ENCODE data around the gene TPCN2.

Gene TPCN2

GRCh38 chr11:69063652-69064260 is 15.0 kb downstream of the TPCN2 start:
- no peak for TF ChIP-seq GATA3 (IDR thresholded peaks at IDR 0.05; ENCODE audit: low read depth, low read length)
- TF ChIP-seq GATA2 (IDR thresholded peaks at IDR 0.05; ENCODE audit: low read depth, low read length) = no peak

GRCh38 chr11:69064394-69064957 is 15.7 kb downstream of the TPCN2 start:
- no peak for TF ChIP-seq GATA3 (IDR thresholded peaks at IDR 0.05; ENCODE audit: low read depth, low read length)
- no peak for TF ChIP-seq GATA2 (IDR thresholded peaks at IDR 0.05; ENCODE audit: low read depth, low read length)

- TF ChIP-seq GATA3 (IDR thresholded peaks at IDR 0.05; ENCODE audit: low read depth, low read length) (no peak), GATA2 (IDR thresholded peaks at IDR 0.05; ENCODE audit: low read depth, low read length) (no peak)
Observed at GRCh38 chr11:69065147-69065710, 16.5 kb downstream of the TPCN2 start.

- TF ChIP-seq GATA3 (IDR thresholded peaks at IDR 0.05; ENCODE audit: low read depth, low read length) (no peak), GATA2 (IDR thresholded peaks at IDR 0.05; ENCODE audit: low read depth, low read length) (no peak)
Observed at GRCh38 chr11:69066122-69067112, 17.7 kb downstream of the TPCN2 start.

GRCh38 chr11:69067200-69067599 is 18.5 kb downstream of the TPCN2 start:
- TF ChIP-seq GATA3 (IDR thresholded peaks at IDR 0.05; ENCODE audit: low read depth, low read length) = no peak
- TF ChIP-seq GATA2 (IDR thresholded peaks at IDR 0.05; ENCODE audit: low read depth, low read length) = no peak

GRCh38 chr11:69071086-69071800 is 22.5 kb downstream of the TPCN2 start:
- TF ChIP-seq GATA2 (IDR thresholded peaks at IDR 0.05; ENCODE audit: low read depth, low read length) (no peak), GATA3 (IDR thresholded peaks at IDR 0.05; ENCODE audit: low read depth, low read length) (no peak)

- TF ChIP-seq GATA3 (IDR thresholded peaks at IDR 0.05; ENCODE audit: low read depth, low read length) (no peak), GATA2 (IDR thresholded peaks at IDR 0.05; ENCODE audit: low read depth, low read length) (no peak)
Observed at GRCh38 chr11:69071956-69072355, 23.2 kb downstream of the TPCN2 start.

GRCh38 chr11:69073469-69073868 is 24.7 kb downstream of the TPCN2 start:
- no peak for TF ChIP-seq GATA2 (IDR thresholded peaks at IDR 0.05; ENCODE audit: low read depth, low read length)
- TF ChIP-seq GATA3 (IDR thresholded peaks at IDR 0.05; ENCODE audit: low read depth, low read length) = no peak

- TF ChIP-seq GATA3 (IDR thresholded peaks at IDR 0.05; ENCODE audit: low read depth, low read length) (no peak), GATA2 (IDR thresholded peaks at IDR 0.05; ENCODE audit: low read depth, low read length) (no peak)
Observed at GRCh38 chr11:69074375-69075140, 25.8 kb downstream of the TPCN2 start.

- no peak for TF ChIP-seq GATA3 (IDR thresholded peaks at IDR 0.05; ENCODE audit: low read depth, low read length)
- no peak for TF ChIP-seq GATA2 (IDR thresholded peaks at IDR 0.05; ENCODE audit: low read depth, low read length)
Observed at GRCh38 chr11:69075421-69076128, 26.8 kb downstream of the TPCN2 start.

- TF ChIP-seq GATA3 (IDR thresholded peaks at IDR 0.05; ENCODE audit: low read depth, low read length) (no peak), GATA2 (IDR thresholded peaks at IDR 0.05; ENCODE audit: low read depth, low read length) (no peak)
Observed at GRCh38 chr11:69076129-69076791, 27.5 kb downstream of the TPCN2 start.

GRCh38 chr11:69078508-69078907 is 29.8 kb downstream of the TPCN2 start:
- no peak for TF ChIP-seq GATA2 (IDR thresholded peaks at IDR 0.05; ENCODE audit: low read depth, low read length)
- no peak for TF ChIP-seq GATA3 (IDR thresholded peaks at IDR 0.05; ENCODE audit: low read depth, low read length)

Measured in SH-SY5Y (cell line).